Limb (tissue), 2 donors: Measurements from ENCODE around the gene ZNRD2.

Experiments used
- DNase-seq, 2 donors: peaks; one replicate each; pipeline ENCODE4 v3.0.0-alpha.2; 2016; ENCODE audit errors: extremely low spot score in 2 of 2

ZNRD2 gene

DNA sequence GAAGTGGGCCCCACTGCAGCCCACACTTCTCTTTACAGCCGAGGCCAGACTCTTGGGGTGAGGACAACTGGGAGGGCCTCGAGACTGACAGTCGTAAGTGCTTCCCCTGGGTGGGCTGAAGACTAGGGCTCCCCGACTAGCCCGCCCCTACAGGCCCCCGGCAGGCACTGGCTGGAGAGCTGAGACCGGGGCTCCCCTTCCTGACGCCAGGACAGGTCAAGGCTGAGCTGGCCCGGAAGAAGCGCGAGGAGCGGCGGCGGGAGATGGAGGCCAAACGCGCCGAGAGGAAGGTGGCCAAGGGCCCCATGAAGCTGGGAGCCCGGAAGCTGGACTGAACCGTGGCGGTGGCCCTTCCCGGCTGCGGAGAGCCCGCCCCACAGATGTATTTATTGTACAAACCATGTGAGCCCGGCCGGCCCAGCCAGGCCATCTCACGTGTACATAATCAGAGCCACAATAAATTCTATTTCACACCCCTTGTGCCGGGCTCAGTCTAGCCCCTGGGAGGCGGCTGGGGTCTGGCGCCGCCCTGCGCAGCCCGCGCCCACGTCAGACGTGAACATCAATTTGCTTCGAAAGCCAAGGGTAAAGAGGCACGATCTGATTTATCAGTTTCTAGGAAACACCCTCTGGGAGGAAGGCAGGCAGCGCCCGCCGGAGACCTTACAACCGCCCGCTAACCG lies 31.9 kb upstream of the ZNRD2 start:
- DNase-seq = no peak

DNA sequence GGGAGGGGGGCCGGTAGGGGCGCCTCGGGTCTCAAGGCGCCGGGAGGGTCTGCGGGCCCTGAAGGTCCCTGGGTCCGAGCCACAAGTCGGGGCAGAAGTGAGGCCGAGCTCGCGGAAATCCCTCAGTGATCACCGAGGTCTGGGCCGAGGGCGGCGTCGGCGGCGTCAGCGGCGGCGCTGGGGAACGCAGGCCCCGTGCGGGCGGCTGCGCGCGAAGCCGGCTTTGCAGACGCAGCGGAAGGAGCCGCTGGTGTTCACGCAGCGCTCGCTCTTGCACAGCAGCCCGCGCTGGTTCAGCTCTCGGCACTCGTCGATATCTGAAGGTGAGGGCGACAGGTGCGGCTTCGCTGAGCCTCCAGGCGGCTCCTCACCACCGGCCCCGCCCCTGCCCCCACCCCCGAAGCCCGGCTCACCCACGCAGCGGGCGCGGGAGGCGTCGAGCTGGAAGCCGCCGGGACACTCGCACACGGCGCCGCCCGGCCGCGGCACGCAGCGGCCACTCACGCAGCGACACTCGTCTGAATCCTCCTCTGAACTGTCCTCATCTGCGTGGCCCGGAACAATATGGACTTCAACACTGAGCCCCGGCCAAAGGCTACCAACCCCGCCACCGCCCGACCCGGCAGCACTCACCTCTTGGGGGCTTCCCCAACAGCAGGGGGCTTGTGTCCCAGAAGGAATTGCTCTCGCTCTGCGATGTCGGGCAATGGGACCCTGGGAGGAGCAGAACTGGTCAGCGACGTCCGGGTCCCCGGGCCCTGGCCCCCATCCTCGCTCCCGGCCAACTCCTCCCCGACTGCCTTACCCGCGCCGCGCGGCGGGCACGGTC lies 31.1 kb upstream of the ZNRD2 start:
- DNase-seq = no peak

DNA sequence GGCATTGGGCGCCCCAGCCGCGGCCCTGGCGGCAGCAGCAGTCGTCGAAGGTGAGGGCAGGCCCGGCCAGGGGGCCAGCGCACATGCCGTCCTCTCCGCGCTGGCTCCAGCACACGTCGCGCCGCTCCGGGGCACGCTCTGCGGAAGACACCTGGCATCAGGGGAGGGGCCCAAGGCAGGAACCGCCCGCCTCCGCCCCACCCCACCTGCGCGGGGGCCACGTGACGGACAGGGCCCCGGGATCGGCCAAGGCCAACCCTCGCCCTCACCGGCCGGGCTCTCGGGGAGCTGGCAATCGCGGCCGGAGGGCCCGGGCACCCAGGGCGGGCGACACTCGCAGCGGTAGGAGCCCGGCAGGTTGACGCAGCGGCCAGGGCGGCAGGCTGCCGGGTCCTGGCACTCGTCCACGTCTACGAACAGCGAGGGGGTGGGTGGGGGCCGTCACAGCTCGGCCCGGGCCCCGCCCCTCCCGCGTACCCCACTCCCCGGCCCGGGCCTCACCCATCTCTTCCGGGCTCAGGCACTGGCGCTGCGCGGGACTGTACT lies 30.5 kb upstream of the ZNRD2 start:
- no peak for DNase-seq

DNA sequence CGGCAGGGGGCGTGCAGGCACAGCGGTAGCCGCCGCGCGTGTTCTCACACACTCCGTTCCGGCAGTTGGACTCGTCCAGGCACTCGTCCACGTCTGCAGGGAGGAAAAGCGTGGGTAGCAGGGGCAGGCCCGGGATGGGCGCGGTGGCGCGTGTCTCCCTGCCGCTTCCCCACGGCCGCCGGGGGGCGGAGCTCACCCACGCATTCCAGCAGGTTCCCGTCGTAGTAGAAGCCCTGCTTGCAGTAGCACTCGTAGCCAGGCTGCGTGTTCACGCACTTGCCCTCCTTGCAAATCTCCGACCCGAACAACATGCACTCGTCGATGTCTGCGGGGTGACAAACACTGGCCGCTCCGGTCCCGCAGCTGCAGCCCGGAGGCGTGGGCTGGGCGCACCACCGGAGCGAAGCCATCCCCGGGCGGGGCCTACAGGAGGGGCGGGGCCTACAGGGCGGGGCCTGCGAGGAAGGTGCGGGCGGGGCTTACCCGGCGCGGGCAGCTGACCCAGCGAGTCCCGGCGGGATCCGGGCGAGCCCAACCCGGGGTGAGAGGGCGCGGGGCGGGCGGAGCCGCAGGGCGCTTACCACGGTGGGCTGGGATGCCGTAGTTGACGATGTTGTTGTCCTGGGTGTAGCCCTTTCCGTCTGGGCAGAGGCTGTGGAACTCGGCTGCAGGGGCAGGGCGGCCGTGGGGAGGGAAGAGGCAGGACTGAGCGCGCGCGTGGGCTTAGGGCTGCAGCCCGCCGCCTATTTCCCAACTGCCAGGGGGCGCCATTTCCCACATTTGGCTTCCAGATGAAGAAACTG lies 29.8 kb upstream of the ZNRD2 start:
- peak; percentile 86 to 91 for DNase-seq

DNA sequence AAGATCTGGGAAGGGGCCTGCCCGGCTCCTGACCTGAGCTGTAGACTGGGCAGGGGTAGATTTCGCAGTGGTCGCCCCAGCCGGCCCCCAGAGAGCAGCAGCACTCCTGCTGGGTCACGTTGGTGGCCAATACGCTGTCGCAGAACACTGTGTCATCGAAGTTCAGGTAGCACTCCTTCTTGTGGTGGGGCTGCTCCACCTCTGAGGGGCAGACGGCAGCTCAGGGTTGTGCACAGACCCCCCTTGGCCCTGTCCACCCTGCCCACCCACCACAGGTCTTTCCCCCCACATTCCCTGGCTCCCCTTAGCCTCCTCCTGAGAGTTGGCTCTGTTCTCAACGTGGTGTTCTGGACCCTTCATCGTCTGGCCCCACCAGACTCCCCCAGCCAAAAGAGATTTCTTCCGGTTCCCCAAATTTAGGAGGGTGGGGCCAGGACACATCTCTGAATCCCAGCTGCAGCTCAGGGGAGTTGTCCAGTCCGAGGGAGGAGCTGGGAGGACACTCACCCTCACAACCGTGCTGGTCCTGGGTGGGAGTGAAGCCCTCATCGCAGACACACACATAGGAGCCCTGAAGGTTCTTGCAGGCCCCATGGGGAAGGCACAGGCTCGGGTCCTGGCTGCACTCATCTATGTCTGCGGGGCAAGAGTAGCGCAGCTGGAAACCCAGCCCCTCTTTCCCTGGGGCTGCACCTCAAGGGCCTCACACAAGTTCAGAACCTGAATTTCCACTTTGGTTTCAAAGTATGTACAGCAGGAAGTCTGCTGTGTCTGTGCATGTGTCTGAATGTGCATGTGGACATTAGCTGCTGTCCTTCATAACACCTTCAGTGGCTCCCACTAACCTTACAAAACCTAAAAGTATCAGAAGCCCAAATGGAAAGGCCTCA lies 28.9 kb upstream of the ZNRD2 start:
- DNase-seq = no peak

DNA sequence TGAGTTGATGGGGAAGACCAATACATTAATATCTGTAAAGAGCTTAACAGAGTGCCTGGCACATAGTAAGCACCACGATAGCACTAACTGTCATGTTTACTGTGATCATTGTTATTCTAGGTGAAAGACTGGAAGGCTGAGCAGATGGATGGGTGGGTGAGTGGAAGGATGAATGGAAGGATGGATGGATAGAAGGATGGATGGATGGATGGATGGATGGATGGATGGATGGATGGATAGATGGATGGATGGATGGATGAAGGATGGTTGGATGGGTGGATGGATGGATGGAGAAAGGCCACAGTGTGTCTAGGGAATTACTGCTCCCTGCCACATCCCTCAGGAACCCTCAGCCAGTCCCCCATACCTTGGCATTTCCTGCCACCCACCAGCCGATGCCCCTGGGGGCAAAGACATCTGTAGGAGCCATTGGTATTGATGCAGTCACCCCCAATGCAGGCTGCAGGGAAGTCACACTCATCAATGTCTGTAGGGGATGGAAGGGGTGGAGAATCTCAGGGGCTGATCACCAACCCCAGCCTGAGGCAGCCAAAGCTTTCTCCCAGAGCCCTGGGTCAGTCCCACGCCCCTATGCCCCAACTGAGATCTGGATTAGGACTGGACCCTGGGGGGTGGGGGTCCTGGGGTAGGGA lies 27.4 kb upstream of the ZNRD2 start:
- no peak for DNase-seq

DNA sequence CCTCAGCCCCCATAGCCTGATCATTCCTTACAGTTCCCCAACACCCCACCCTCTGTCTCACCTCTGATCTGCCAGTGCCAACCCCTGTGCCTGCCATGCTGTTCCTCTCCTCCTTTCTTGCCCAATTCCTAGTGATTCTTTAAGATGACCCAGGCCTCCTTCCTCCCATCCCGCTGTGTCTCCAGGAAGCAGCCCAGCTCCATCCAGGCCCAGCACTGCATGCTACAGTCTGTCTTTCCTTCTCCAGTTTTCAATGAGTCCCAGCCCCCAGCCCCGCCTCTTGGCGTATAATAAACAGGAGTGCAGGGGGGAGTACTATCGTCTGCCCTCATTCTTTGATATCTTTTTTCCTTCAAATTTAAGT lies 24.4 kb upstream of the ZNRD2 start:
- no peak for DNase-seq

DNA sequence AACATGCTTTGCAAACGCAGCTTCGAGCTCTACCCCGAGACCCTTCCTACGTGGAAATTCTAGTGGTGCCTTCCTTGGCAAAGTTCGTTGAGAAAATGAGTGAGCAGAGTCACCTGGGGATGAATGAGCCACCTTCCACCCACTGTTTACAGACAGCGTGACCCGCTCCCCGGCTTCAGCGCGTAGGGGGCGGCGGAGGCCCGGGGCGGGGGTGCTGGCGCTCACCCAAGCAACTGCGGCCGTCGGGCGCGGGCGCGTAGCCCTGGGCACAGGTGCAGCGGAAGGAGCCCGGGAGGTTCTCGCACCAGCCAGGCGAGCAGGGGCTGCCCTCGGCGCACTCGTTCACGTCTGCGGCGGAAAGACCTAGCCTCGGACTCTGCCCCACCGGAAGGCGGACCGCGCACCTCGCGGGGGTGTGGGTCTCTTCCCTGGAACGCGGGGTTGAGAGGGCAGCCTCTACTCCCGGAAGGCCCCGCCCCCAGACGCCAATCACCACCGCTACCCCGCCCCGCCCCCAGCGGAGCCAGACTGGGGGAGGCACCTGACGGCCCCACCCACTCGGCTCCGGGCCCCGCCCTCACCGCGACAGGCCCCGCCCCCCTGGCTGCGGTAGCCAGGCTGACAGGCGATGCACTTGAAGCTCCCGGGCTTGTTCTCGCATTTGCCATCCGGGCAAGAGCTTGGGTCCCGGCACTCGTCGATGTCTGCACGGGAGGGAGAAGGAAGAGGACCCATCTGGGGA lies 23.9 kb upstream of the ZNRD2 start:
- DNase-seq = peak in 1 of 2 donors; percentile 83

DNA sequence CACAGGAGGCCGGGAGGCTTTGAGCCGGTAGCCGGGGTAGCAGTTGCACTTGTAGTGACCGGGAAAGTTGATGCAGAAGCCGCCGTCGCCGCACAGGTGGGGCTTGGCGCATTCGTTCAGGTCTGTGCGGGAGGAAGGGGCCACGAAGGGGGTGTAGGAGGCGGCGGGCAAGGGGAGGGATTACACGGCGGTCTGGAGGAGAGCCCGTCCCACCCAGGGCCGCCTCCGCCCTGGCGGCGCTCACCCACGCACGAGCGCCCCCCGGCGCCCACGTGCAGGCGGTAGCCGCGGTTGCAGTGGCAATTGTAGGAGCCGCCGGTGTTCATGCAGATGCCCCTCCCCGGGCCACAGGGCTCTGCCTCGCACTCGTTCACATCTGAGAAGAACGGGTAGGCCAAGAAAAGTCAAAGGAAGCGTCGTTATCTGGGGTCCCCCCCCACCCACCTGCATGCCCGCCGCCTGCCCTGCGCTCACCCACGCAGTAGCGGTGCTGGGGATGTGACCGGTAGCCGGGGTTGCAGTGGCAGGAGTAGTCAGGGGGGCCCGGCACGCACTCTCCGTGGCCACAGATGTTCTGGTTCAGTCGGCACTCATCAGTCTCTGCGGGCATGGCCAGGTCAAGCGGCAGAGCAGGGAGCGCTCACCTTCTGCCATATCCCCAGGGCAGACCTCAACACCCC lies 22.7 kb upstream of the ZNRD2 start:
- peak in 1 of 2 donors; percentile 34 for DNase-seq

DNA sequence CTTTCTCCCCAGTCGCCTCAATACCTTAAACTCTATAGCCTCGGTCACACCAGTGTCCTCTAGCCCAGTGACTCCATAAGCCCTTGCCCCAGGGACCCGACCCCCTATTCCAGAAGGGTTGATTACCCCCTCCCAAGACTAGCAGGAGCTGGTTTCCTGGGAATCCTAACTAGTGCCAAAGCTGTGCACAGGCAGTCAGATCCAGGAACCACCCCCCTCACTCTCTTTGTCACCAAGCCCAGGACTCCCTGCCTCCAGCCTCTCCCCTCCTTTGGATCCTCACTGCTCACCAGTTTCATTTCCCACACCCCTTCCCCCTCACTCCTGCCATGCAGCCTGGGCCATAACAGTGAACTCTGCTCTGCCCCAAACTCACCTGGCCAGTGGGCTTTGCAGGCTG lies 21.9 kb upstream of the ZNRD2 start:
- no peak for DNase-seq

DNA sequence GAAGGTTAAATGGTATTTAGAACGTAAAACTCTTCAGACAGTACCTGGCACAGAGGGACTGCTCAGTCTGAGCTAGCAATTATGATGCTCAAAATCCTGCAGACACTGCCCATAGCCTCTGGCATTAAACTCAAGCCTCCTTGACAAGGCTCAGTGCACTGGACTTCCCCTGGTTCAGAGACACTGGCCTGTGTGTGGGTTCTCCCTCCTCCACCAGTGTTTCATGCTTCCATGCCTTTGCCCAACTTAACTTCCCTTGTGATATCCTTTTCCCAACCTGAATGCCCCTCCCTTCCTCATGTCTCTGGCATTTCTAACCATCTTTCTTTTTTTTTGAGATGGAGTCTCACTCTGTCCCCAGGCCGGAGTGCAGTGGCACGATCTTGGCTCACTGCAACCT lies 21.2 kb upstream of the ZNRD2 start:
- no peak for DNase-seq

DNA sequence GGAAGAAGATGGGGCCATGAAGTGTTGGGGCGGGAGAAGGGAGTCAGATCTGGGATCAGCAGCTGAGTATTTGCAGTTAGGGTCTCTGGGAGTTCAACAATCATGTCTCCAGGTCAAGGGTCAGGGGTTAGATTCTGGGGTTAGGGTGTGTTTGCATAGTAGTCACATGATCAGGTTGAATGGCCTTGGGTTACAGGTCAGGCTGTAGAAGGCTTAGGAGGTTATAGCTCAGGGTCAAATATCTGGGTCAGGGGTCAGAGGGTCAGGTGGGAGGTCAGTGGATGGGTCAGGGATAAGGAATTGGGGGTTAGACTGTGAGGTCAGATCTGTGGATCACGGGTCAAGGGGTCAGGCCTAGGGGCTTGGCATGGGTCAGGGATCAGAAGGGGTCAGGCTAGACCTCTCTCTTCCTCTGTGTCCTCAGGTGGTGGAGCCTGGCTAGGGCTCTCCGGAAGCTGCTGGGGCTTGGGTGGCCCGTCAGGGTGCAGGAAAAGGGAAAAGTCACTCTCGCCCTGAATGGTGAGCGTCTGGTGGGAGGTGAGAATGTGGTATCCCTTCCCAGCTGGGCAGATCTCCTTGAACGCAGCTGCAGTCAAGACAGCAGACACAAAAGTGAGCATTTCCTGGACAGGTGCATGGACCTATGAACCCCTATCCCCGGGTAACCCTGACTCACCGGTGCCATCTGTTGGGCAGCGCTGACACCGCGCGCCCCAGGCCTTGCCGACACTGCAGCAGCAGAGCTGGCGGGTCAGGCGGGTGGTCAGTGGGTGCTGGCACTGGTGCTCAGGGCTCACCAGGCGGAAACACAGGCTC lies 18.5 kb upstream of the ZNRD2 start:
- DNase-seq = peak in 1 of 2 donors; percentile 50

DNA sequence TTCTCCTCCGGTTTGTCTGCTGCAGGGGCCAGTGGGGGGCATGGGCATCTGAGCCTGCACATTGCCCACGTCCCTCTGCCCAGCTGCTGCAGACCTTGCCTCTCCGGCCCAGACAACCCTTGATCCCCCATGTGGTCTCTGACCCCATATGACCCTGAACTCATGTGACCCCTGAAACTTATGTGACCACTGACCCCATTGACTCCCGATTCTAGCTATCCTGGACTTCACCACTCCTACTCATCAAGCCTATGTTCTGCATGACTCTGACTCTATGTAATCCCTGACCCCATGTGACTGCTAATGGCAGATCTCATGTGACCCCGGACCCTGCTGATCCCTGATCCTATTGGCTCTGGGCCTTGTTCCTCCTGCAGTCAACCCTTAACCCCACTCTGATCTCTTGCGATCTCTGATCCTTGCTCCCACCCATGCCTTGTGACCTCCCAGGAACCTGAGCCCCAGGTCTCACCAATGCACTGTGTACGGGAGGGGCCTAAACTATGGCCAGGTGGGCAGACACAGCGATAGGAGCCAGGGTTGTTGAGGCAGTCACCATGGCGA lies 17.8 kb upstream of the ZNRD2 start:
- DNase-seq = no peak

DNA sequence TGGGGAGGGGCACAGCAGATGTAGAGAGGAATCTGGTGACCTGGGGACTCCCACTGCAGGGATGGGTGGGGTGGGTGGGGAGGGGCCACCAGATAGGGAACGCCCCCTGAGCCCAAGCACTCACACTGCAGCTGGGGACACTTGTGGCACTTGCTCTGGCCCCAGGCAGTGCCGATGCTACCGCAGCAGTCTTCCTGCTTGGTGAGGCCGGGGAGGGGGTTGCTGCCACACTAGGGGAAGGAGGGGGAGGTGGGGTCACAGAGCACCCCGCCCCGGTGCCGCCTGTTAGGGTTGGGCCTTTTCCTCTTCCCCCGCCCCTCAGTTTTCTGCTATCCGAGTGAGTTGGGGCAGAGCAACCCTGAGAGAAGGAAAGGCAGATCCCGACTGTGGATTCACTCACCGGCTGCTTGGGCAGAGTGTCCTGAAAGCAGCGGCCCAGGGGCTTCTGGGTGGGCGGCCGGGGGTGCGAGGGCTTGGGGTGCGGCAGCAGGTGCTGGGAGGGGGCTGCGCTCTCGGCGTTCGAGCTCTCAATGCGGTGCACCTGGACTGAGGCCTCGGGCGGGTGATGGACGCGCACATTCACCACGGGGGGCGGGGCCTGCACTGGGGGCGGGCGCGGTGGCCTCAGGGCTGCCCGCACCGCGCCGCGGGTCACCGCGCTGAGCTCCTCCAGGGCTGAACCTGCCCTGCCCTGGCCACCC lies 16.8 kb upstream of the ZNRD2 start:
- peak in 1 of 2 donors; percentile 42 for DNase-seq

DNA sequence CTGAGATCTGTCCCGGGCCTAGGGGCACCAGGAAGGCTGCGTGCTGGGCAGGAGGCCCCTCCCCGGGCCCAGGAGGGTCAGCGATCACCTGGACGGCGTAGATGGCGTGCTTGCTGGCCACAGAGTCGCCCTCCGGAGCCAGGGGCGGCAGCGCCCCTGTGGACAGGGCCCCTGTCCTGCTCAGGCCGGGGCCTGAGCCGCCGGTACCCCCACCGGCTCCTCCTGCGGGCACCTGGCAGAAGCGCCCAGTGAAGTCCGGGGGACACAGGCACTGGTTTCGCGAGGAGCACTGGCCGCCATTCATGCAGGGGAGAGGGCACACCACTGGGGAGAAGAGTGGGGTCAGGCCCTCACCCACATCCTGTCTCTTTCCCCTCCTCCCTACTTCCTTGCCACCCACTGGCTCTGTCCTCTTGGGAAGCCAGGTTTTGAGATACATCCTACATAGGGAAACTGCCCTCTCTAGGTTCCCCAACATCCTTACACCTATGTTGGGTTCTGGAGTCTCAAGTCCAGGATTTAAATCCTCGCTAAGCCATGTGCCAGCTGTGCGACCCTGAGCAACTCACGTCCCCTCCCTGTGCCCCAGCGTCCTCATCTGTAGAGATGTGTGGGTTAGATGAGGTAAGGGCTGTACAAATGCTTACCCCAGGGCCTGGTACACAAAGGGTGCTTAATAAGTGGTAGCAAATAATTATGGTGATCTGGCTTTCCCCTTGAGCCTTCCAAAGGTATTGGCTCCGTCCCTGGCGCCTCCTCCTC lies 16.0 kb upstream of the ZNRD2 start:
- DNase-seq = no peak

DNA sequence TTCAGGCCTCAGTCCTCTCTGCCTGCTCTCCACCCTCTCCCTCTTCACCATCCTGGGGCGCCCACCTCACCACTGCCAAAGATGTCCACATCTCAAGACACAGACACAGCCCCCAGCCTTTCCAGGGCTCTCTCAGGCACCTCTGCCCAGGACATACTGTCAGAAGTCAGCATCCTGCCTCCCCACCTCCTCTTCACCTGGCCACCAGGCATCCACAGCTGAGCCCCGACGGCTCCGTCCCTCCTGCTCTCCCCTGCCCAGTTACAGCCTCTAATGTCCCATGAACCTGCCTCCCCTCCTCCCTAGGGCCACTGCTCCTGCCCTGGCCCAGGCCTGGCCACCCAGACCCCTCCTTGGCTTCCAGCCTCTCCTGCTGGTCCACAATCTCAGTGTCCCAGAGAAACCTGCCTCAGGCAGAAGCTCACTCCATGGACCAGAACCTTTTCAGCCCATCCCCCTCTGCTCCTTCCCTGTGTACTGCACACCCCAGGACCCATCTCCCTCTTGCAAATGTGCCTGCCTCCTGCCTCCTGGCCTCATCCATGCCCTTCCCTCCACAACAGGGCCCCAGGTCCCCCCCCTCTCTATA lies 15.3 kb upstream of the ZNRD2 start:
- DNase-seq = no peak
